GM18508 (cell line): ENCODE results near the gene KCNG4.
"Not testable (repeated sequence)": the region's sequence is repeated elsewhere in the genome, so short reads cannot be mapped to it uniquely, and the experiment has no call there.

Source experiments
- ATAC-seq: cut with Tn5 transposase; IDR thresholded peaks from one replicate; pipeline ENCODE4 v1.9.1; 2021; ENCODE audit warnings: moderate number of reproducible peaks; ENCODE audit not compliant: insufficient read depth, unreplicated experiment

Gene KCNG4

GRCh38 chr16:84212631-84213030, 27.2 kb downstream of the KCNG4 start:
- no peak for ATAC-seq

GRCh38 chr16:84212154-84212553, 27.7 kb downstream of the KCNG4 start:
- ATAC-seq: no peak

- no peak for ATAC-seq
Measured at GRCh38 chr16:84209989-84210388, 29.8 kb downstream of the KCNG4 start.

GRCh38 chr16:84207879-84208278, 31.9 kb downstream of the KCNG4 start:
- ATAC-seq: no peak

- no peak for ATAC-seq
Measured at GRCh38 chr16:84207251-84207650, 32.6 kb downstream of the KCNG4 start.

GRCh38 chr16:84205976-84206691, 33.7 kb downstream of the KCNG4 start:
- ATAC-seq: no peak

- ATAC-seq: not testable (repeated sequence)
Measured at GRCh38 chr16:84205123-84205522, 34.7 kb downstream of the KCNG4 start.

GRCh38 chr16:84204551-84204950, 35.3 kb downstream of the KCNG4 start:
- ATAC-seq: not testable (repeated sequence)

GRCh38 chr16:84199861-84200260, 40.0 kb downstream of the KCNG4 start:
- ATAC-seq: no peak

GRCh38 chr16:84199097-84199496, 40.7 kb downstream of the KCNG4 start:
- no peak for ATAC-seq

- no peak for ATAC-seq
Measured at GRCh38 chr16:84198401-84198800, 41.4 kb downstream of the KCNG4 start.

GRCh38 chr16:84197466-84198128, 42.2 kb downstream of the KCNG4 start:
- ATAC-seq: no peak

- ATAC-seq: no peak
Measured at GRCh38 chr16:84196727-84197394, 43.0 kb downstream of the KCNG4 start.

- no peak for ATAC-seq
Measured at GRCh38 chr16:84196101-84196500, 43.7 kb downstream of the KCNG4 start.

GRCh38 chr16:84195201-84196093, 44.4 kb downstream of the KCNG4 start:
- no peak for ATAC-seq

- no peak for ATAC-seq
Measured at GRCh38 chr16:84194470-84195200, 45.2 kb downstream of the KCNG4 start.

GRCh38 chr16:84194018-84194417, 45.8 kb downstream of the KCNG4 start:
- ATAC-seq: no peak

GRCh38 chr16:84193480-84193879, 46.3 kb downstream of the KCNG4 start:
- ATAC-seq: no peak

- no peak for ATAC-seq
Measured at GRCh38 chr16:84191466-84191865, 48.3 kb downstream of the KCNG4 start.
